Measurements from ENCODE around the gene ITGA8. TPM values are rescaled to one million over a fixed set of nuclear protein-coding genes. Genes with fewer than 3 reads are reported as not detected.

The ITGA8 gene
- total and polyA plus RNA-seq, 2 of the 4 experiments (the other 2 are of a cell fraction) = under 0.01 to 0.02 TPM

DNA sequence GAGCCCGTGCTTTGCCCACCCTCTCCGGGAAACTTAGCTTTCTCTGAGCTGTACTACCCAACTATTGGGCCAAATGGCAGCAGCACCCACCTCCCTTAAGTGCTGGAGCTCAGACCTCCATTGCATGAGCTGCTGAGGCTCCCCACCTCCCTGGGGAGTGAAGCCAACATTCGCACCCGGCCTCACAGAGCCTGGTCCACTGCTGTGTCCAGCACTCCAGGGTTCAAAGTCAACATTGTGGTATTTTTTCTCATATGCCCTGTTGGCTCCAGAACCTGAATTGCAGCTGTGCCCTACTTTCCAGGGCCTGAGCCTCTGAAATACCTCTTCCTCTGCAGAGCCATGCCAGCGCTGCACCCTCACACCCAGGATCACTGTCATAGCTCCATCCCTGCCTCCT lies 29.7 kb downstream of the ITGA8 start:
- WGBS, 2 experiments (ENCODE audit: extremely low coverage in 2 of 2, insufficient read length in 1 of 2) = 70% methylated on average over 2 of the region's 5 CpGs; no CpG with 5 or more reads in 1 of the 2 experiments
- Histone ChIP-seq H3K18ac (ENCODE audit: low read depth, low read length) (no peak overlapping the region), H2BK20ac (ENCODE audit: low read depth, low read length) (no peak overlapping the region), H2BK120ac (ENCODE audit: low read depth, low read length) (no peak overlapping the region), H4K8ac (ENCODE audit: low read depth in 2 of 2, low read length in 2 of 2) (no peak overlapping the region), H2AK9ac (replicated peaks; ENCODE audit: low read depth, low read length, poor library complexity) (no peak overlapping the region), H3K79me1 (ENCODE audit: low read depth in 1 of 2, low read length in 2 of 2) (no peaks in the 10 kb centered on the region), H2BK5ac (ENCODE audit: low read depth, low read length, poor library complexity, severe bottlenecking) (no peak overlapping the region), H3K56ac (ENCODE audit: extremely low read depth, insufficient read depth, low read length) (no peak overlapping the region), H3K4ac (ENCODE audit: low read depth, low read length) (no peak overlapping the region), H4K20me1 (ENCODE audit: insufficient read depth, low read length) (no peaks in the 10 kb centered on the region), H3K36me3 (ENCODE audit: control insufficient read depth, insufficient read depth, low read length) (no peaks in the 10 kb centered on the region), H2AK5ac (ENCODE audit: low read depth, low read length) (no peak overlapping the region), H4K91ac (ENCODE audit: insufficient read depth, low read depth, low read length) (no peak overlapping the region), H3K4me1 (ENCODE audit: control insufficient read depth, insufficient read depth, low read length) (no peaks in the 10 kb centered on the region), H3K4me2 (ENCODE audit: low read depth, low read length) (no peak overlapping the region), H4K5ac (ENCODE audit: low read depth, low read length) (no peak overlapping the region), H3K27ac (ENCODE audit: insufficient read depth, low read length) (no peak overlapping the region), H3K27me3 (ENCODE audit: control insufficient read depth, insufficient read depth, low read length) (peaks cover 7% of the 10 kb centered on the region), H2BK15ac (ENCODE audit: low read depth, low read length) (no peak overlapping the region), H3K9me3 (ENCODE audit: control insufficient read depth, insufficient read depth, low read length) (no peaks in the 10 kb centered on the region), H3K9me1 (ENCODE audit: insufficient read depth, low read length) (no peaks in the 10 kb centered on the region), H3K23ac (ENCODE audit: low read depth, low read length) (no peak overlapping the region), H3K14ac (replicated peaks; ENCODE audit: low read depth, low read length) (no peak overlapping the region), H2AFZ (replicated peaks; ENCODE audit: low read length, poor library complexity) (no peak overlapping the region), H3K9ac (ENCODE audit: low read depth, low read length) (no peak overlapping the region), H3K4me3 (ENCODE audit: insufficient read depth, low read depth, low read length) (no peak overlapping the region)
- BruUV-seq (replicated peaks) = no TSS peak
- DNase-seq (no peak), ATAC-seq (ENCODE audit: low read depth) (no peak)
- in situ Hi-C loops (cut with MboI; ENCODE audit: low sequenced_read_pairs) (no loop called here), dilution Hi-C loops (cut with HindIII; ENCODE audit: low sequenced_read_pairs, unreplicated experiment) (no loop called here), intact Hi-C loops (cut with micrococcal nuclease) (no loop called here)
- TF ChIP-seq RAD21 (IDR thresholded peaks at IDR 0.05; ENCODE audit: low read length) = no peak
- TF ChIP-seq RCOR1 (IDR thresholded peaks at IDR 0.05; ENCODE audit: insufficient replicate concordance, low read length) = no peak
- no peak for TF ChIP-seq NFE2L2 (IDR thresholded peaks at IDR 0.05; ENCODE audit: low read depth, low read length)
- no peak for TF ChIP-seq POLR2A (IDR thresholded peaks at IDR 0.05; ENCODE audit: low read depth, low read length)
- no peak for TF ChIP-seq BHLHE40 (IDR thresholded peaks at IDR 0.05; ENCODE audit: low read depth, low read length)
- no peak for TF ChIP-seq MXI1 (IDR thresholded peaks at IDR 0.05; ENCODE audit: borderline replicate concordance, low read depth, low read length)
- no peak for TF ChIP-seq SMC3 (IDR thresholded peaks at IDR 0.05; ENCODE audit: low read depth, low read length)
- TF ChIP-seq, protein P1, sequence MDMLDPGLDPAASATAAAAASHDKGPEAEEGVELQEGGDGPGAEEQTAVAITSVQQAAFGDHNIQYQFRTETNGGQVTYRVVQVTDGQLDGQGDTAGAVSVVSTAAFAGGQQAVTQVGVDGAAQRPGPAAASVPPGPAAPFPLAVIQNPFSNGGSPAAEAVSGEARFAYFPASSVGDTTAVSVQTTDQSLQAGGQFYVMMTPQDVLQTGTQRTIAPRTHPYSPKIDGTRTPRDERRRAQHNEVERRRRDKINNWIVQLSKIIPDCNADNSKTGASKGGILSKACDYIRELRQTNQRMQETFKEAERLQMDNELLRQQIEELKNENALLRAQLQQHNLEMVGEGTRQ (IDR thresholded peaks at IDR 0.05; ENCODE audit: low read depth, low read length) = no peak
- no peak for TF ChIP-seq CEBPB (IDR thresholded peaks at IDR 0.05; ENCODE audit: low read depth, low read length)
- no peak for TF ChIP-seq RFX5 (IDR thresholded peaks at IDR 0.05; ENCODE audit: low read depth, low read length)
- no peak for TF ChIP-seq MAFK (IDR thresholded peaks at IDR 0.05; ENCODE audit: low read depth, low read length)
- TF ChIP-seq CHD1 (IDR thresholded peaks at IDR 0.05; ENCODE audit: low read depth, low read length) = no peak
- no peak for TF ChIP-seq MAZ (IDR thresholded peaks at IDR 0.05; ENCODE audit: borderline replicate concordance, low read depth, low read length)
- no peak for TF ChIP-seq FOS (IDR thresholded peaks at IDR 0.05; ENCODE audit: low read depth, low read length)
- TF ChIP-seq, protein P2, sequence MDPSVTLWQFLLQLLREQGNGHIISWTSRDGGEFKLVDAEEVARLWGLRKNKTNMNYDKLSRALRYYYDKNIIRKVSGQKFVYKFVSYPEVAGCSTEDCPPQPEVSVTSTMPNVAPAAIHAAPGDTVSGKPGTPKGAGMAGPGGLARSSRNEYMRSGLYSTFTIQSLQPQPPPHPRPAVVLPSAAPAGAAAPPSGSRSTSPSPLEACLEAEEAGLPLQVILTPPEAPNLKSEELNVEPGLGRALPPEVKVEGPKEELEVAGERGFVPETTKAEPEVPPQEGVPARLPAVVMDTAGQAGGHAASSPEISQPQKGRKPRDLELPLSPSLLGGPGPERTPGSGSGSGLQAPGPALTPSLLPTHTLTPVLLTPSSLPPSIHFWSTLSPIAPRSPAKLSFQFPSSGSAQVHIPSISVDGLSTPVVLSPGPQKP (IDR thresholded peaks at IDR 0.05; ENCODE audit: borderline replicate concordance, low read depth, low read length) = no peak
- TF ChIP-seq, protein P3, sequence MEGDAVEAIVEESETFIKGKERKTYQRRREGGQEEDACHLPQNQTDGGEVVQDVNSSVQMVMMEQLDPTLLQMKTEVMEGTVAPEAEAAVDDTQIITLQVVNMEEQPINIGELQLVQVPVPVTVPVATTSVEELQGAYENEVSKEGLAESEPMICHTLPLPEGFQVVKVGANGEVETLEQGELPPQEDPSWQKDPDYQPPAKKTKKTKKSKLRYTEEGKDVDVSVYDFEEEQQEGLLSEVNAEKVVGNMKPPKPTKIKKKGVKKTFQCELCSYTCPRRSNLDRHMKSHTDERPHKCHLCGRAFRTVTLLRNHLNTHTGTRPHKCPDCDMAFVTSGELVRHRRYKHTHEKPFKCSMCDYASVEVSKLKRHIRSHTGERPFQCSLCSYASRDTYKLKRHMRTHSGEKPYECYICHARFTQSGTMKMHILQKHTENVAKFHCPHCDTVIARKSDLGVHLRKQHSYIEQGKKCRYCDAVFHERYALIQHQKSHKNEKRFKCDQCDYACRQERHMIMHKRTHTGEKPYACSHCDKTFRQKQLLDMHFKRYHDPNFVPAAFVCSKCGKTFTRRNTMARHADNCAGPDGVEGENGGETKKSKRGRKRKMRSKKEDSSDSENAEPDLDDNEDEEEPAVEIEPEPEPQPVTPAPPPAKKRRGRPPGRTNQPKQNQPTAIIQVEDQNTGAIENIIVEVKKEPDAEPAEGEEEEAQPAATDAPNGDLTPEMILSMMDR (conservative IDR thresholded peaks at IDR 0.05; ENCODE audit: low read depth, low read length) = no peak
- CTCF ChIA-PET = interaction anchor here (1.4 kb wide), 1 partner anchor 30 kb away, joined by 3 read pairs; the partner anchor contains the start of gene ITGA8
- POLR2A ChIA-PET (ENCODE audit: unreplicated experiment) = no interaction called here
